NCI-H1930 (cell line): ENCODE results near the gene HSPA12A.
A peak's percentile ranks its signal among the peaks of the same experiment; 100 is the strongest.

Experiments used
- DNase-seq, 2 experiments: peaks; one replicate each; lab custom pipeline; 2025; lab: John Stamatoyannopoulos, UW

HSPA12A gene

GRCh38 chr10:116627386-116627933, 114.9 kb downstream of the HSPA12A start:
- DNase-seq, result peak; percentile 3 to 22

GRCh38 chr10:116626815-116627214, 115.6 kb downstream of the HSPA12A start:
- no peak for DNase-seq

DNA sequence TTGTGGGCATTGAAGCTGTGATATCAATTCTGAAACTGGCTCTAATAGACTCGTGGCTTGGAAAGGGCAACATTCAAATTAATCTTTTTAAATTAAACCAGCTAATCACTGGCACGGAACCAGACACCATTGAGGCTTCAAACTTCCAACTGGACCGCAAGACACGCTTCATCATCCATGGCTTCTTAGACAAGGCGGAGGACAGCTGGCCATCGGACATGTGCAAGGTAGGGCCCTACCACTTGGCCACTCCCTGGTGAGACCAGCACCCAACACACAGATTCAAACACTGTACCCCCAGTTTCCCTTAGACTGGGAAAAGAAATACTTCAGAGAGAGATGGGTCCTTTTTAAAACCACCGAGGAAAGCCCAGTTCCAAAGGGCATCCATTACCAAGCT, 116.5 kb downstream of the HSPA12A start:
- no peak for DNase-seq

- DNase-seq, result no peak
Measured at GRCh38 chr10:116621934-116622655, 120.3 kb downstream of the HSPA12A start.

DNA sequence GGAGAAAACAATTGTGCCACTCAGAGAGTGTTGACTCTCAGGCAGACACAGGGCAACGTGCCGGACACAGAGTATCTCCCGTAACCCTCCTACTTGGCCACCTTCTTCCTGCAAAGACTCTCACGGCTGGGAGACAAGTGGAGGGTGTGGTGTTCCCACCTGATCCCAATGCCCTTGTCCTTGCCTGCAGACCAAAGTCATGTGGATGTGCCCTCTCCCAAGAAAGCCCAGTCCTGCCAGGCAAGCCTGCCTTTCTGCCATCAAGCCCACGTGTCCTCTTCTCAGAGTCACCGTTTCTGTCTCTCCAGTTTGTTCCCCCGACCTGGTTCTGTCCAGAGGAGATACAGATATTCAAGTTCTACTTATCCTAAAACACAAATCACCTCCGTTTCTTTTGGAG, 120.9 kb downstream of the HSPA12A start:
- DNase-seq, result no peak
